Neural cell (in vitro differentiated cells): Measurements from ENCODE around the gene PCDH1. TPM values are rescaled to one million over a fixed set of nuclear protein-coding genes. Genes with fewer than 3 reads are reported as not detected.
A peak's percentile ranks its signal among the peaks of the same experiment; 100 is the strongest.

Source experiments
- H2AFZ ChIP-seq: fragments of 200-600, 300-800 bp; sonication (generic), shearing (Covaris generic); 2 replicates; pipeline ENCODE4 v1.6.0; 2014; ENCODE audit warnings: low read depth, mild to moderate bottlenecking, antibody characterized with exemption, low read length, moderate library complexity
- H3F3A ChIP-seq: fragments of 200-600 bp; shearing (Covaris generic); 2 replicates; pipeline ENCODE4 v1.6.1; 2016; ENCODE audit warnings: mild to moderate bottlenecking, moderate library complexity, mixed read lengths, antibody characterized with exemption, low read length; ENCODE audit not compliant: insufficient read depth, poor library complexity, severe bottlenecking
- H3K27ac ChIP-seq: fragments of 200-600, 300-800 bp; sonication (generic), shearing (Covaris generic); 2 replicates; pipeline ENCODE4 v1.5.1; 2014; ENCODE audit warnings: mild to moderate bottlenecking, low read length, moderate library complexity
- H3K27me3 ChIP-seq: fragments of 300-800, 200-600 bp; sonication (generic), shearing (Covaris generic); 2 replicates; pipeline ENCODE4 v1.6.0; 2014; ENCODE audit warnings: mild to moderate bottlenecking, low read depth, low read length, moderate library complexity; ENCODE audit not compliant: insufficient read depth
- H3K36me3 ChIP-seq: fragments of 300-800, 200-600 bp; sonication (generic), shearing (Covaris generic); 2 replicates; pipeline ENCODE4 v1.5.1; 2014; ENCODE audit warnings: mild to moderate bottlenecking, antibody characterized with exemption, low read length, moderate library complexity; ENCODE audit not compliant: insufficient read depth
- H3K4me2 ChIP-seq: fragments of 300-800, 200-600 bp; sonication (generic), shearing (Covaris generic); 2 replicates; pipeline ENCODE4 v1.6.0; 2014; ENCODE audit warnings: mild to moderate bottlenecking, low read length
- H3K4me3 ChIP-seq: fragments of 300-800, 200-600 bp; sonication (generic), shearing (Covaris generic); 2 replicates; pipeline ENCODE4 v1.5.1; 2014; ENCODE audit warnings: mild to moderate bottlenecking, low read length, moderate library complexity
- H3K79me2 ChIP-seq: fragments of 200-600 bp; shearing (Covaris generic); replicated peaks from 2 replicates; pipeline ENCODE4 v1.6.0; 2014; ENCODE audit warnings: mild to moderate bottlenecking, low read length, moderate library complexity; ENCODE audit not compliant: insufficient read depth
- H3K9ac ChIP-seq: fragments of 300-800, 200-600 bp; sonication (generic), shearing (Covaris generic); 2 replicates; pipeline ENCODE4 v1.6.1; 2016; ENCODE audit warnings: mild to moderate bottlenecking, low read length, mixed read lengths
- H3K9me2 ChIP-seq: fragments of 200-600 bp; shearing (Covaris generic); 2 replicates; pipeline ENCODE4 v1.6.1; 2016; ENCODE audit warnings: mild to moderate bottlenecking, low read length, mixed read lengths; ENCODE audit not compliant: insufficient read depth
- H3K9me3 ChIP-seq: fragments of 200-600, 300-800 bp; sonication (generic), shearing (Covaris generic); 2 replicates; pipeline ENCODE4 v1.6.1; 2016; ENCODE audit warnings: mild to moderate bottlenecking, mixed run types, low read length, moderate library complexity, mixed read lengths
- H4K20me1 ChIP-seq: fragments of 200-600 bp; shearing (Covaris generic); 2 replicates; pipeline ENCODE4 v1.6.1; 2016; ENCODE audit warnings: mild to moderate bottlenecking, mixed run types; ENCODE audit not compliant: insufficient read depth
- EP300 ChIP-seq: fragments of 450-650 bp; conservative IDR thresholded peaks from 2 replicates; pipeline ENCODE4 v1.6.1; 2014; ENCODE audit warnings: antibody characterized with exemption, mild to moderate bottlenecking, moderate library complexity; ENCODE audit not compliant: poor library complexity, severe bottlenecking
- EZH2 ChIP-seq: fragments of 200-600, 300-800 bp; shearing (Covaris generic), sonication (generic); IDR thresholded peaks from 2 replicates; pipeline ENCODE4 v1.6.1; 2014; ENCODE audit warnings: antibody characterized with exemption, low read length, borderline replicate concordance, mild to moderate bottlenecking; ENCODE audit not compliant: insufficient read depth, poor library complexity, severe bottlenecking
- MXI1 ChIP-seq: fragments of 450-650 bp; conservative IDR thresholded peaks from 2 replicates; pipeline ENCODE4 v1.6.1; 2014; ENCODE audit warnings: antibody characterized with exemption, mild to moderate bottlenecking; ENCODE audit not compliant: poor library complexity, severe bottlenecking
- POLR2AphosphoS5 ChIP-seq: IDR thresholded peaks from 2 replicates; pipeline ENCODE4 v1.6.1; 2012
- RAD21 ChIP-seq: fragments of 450-650 bp; conservative IDR thresholded peaks from 2 replicates; pipeline ENCODE4 v1.6.1; 2014; ENCODE audit warnings: antibody characterized with exemption, mild to moderate bottlenecking, moderate library complexity
- SMC3 ChIP-seq: fragments of 450-650 bp; conservative IDR thresholded peaks from 2 replicates; pipeline ENCODE4 v1.6.1; 2014; ENCODE audit warnings: antibody characterized with exemption, mild to moderate bottlenecking, moderate library complexity; ENCODE audit not compliant: poor library complexity
- TAF1 ChIP-seq: IDR thresholded peaks from 2 replicates; pipeline ENCODE4 v1.6.1; 2012; ENCODE audit warnings: low read depth
- polyA plus RNA-seq: library from polyadenylated mRNA; depleted of rRNA; stranded (reverse); fragments of >200 nt; gene quantifications from 2 replicates; pipeline ENCODE4 v1.2.3, GENCODE V29; 2014
- TF ChIP-seq, protein P1 (sequence below): fragments of 450-650 bp; IDR thresholded peaks from 2 replicates; pipeline ENCODE4 v1.5.1; 2014; ENCODE audit warnings: antibody characterized with exemption, mild to moderate bottlenecking, moderate library complexity; ENCODE audit not compliant: poor library complexity, severe bottlenecking
- TF ChIP-seq, protein P2 (sequence below): IDR thresholded peaks from 2 replicates; pipeline ENCODE4 v1.6.1; 2012; ENCODE audit warnings: borderline replicate concordance

The PCDH1 gene
- polyA plus RNA-seq, 1 donor from 2014 or later, result 13.9 TPM

DNA sequence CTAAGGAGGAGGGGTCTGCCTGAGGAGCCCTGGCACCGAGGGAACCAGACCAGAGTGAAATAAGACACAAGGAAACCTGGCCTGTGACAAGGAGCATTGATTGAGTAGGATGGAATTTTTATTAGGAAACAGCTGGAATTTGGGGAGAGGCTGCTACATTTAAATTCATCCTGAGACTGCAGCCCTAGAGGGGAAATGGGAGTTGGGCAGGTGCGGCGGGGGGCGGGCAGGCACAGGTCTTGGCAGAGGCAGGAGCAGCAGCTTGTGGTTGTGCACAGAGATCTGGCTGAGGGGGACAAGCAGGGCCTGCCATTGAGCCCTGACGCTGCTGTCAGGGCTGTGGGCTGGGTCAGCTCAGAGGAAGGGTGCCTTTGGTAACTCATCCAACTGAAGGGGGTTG is 71.6 kb downstream of the PCDH1 start:
- no peaks in the 10 kb centered on the region for H3K27me3 ChIP-seq
- no peaks in the 10 kb centered on the region for H3K36me3 ChIP-seq
- H3F3A ChIP-seq, result peaks cover 13% of the 10 kb centered on the region
- no peaks in the 10 kb centered on the region for H3K9me2 ChIP-seq
- peak overlapping the region; percentile 35 for H3K9ac ChIP-seq
- H3K79me2 ChIP-seq, result no peaks in the 10 kb centered on the region
- no peak overlapping the region for H3K4me3 ChIP-seq
- no peaks in the 10 kb centered on the region for H3K9me3 ChIP-seq
- H3K4me2 ChIP-seq, result no peak overlapping the region
- H2AFZ ChIP-seq, result no peak overlapping the region
- H3K27ac ChIP-seq, result no peak overlapping the region
- no peaks in the 10 kb centered on the region for H4K20me1 ChIP-seq
- no peak for TF ChIP-seq RAD21
- TF ChIP-seq, protein P1, sequence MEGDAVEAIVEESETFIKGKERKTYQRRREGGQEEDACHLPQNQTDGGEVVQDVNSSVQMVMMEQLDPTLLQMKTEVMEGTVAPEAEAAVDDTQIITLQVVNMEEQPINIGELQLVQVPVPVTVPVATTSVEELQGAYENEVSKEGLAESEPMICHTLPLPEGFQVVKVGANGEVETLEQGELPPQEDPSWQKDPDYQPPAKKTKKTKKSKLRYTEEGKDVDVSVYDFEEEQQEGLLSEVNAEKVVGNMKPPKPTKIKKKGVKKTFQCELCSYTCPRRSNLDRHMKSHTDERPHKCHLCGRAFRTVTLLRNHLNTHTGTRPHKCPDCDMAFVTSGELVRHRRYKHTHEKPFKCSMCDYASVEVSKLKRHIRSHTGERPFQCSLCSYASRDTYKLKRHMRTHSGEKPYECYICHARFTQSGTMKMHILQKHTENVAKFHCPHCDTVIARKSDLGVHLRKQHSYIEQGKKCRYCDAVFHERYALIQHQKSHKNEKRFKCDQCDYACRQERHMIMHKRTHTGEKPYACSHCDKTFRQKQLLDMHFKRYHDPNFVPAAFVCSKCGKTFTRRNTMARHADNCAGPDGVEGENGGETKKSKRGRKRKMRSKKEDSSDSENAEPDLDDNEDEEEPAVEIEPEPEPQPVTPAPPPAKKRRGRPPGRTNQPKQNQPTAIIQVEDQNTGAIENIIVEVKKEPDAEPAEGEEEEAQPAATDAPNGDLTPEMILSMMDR, result no peak
- no peak for TF ChIP-seq POLR2AphosphoS5
- TF ChIP-seq MXI1, result no peak
- no peak for TF ChIP-seq SMC3
- no peak for TF ChIP-seq EZH2
- TF ChIP-seq TAF1, result no peak
- TF ChIP-seq, protein P2, sequence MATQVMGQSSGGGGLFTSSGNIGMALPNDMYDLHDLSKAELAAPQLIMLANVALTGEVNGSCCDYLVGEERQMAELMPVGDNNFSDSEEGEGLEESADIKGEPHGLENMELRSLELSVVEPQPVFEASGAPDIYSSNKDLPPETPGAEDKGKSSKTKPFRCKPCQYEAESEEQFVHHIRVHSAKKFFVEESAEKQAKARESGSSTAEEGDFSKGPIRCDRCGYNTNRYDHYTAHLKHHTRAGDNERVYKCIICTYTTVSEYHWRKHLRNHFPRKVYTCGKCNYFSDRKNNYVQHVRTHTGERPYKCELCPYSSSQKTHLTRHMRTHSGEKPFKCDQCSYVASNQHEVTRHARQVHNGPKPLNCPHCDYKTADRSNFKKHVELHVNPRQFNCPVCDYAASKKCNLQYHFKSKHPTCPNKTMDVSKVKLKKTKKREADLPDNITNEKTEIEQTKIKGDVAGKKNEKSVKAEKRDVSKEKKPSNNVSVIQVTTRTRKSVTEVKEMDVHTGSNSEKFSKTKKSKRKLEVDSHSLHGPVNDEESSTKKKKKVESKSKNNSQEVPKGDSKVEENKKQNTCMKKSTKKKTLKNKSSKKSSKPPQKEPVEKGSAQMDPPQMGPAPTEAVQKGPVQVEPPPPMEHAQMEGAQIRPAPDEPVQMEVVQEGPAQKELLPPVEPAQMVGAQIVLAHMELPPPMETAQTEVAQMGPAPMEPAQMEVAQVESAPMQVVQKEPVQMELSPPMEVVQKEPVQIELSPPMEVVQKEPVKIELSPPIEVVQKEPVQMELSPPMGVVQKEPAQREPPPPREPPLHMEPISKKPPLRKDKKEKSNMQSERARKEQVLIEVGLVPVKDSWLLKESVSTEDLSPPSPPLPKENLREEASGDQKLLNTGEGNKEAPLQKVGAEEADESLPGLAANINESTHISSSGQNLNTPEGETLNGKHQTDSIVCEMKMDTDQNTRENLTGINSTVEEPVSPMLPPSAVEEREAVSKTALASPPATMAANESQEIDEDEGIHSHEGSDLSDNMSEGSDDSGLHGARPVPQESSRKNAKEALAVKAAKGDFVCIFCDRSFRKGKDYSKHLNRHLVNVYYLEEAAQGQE, result no peak
- TF ChIP-seq EP300, result no peak

DNA sequence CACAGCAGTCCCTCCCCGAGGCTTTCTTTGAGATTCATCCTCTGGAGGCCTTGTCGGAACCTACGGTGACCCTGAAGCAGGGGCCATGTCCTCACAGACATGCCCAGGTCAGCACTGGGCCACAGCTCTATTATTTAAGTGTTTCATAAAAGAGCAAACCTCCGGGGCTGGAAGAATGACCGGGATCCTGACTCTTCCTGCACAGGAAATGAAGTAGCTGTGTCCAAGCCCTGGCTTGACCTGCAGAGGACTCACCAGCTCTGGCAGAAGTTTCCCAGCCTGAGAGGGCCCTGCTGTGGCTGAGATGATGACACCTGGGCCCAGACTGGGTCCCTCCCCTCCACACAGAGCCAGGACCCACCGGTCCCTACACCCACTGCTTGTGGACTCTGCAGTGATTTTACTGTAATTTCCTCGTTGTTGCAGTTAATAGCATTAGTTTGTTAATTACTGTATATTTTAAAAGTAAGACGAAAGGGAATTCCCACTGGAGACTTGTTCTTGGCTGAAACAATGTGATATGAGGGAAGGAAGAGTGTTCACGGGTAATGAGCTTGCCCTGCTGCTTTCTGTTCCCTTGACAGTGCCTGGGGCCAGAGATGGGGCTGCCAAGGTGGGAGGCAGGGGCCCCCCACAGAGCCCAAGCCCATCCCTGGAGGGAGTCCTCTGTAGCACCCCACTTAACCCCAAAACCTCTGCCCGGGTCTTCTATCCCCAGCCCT is 72.2 kb downstream of the PCDH1 start:
- H3K9me3 ChIP-seq, result no peaks in the 10 kb centered on the region
- H3K79me2 ChIP-seq, result no peaks in the 10 kb centered on the region
- H4K20me1 ChIP-seq, result no peaks in the 10 kb centered on the region
- no peak overlapping the region for H3K4me3 ChIP-seq
- no peak overlapping the region for H3K4me2 ChIP-seq
- H3K27me3 ChIP-seq, result no peaks in the 10 kb centered on the region
- H2AFZ ChIP-seq, result no peak overlapping the region
- peaks cover 13% of the 10 kb centered on the region for H3F3A ChIP-seq
- no peaks in the 10 kb centered on the region for H3K9me2 ChIP-seq
- H3K27ac ChIP-seq, result no peak overlapping the region
- TF ChIP-seq POLR2AphosphoS5 (no peak), SMC3 (no peak), EP300 (no peak), EZH2 (no peak), RAD21 (no peak), MXI1 (no peak), TAF1 (no peak)
- TF ChIP-seq, protein P2, result no peak
- H3K9ac ChIP-seq, result peak overlapping the region; percentile 35
- no peaks in the 10 kb centered on the region for H3K36me3 ChIP-seq
